RKO (cell line): ENCODE measurements around the gene DLG3.

Experiments used
- DNase-seq: peaks from one replicate; pipeline ENCODE4 v3.0.0-alpha.2; 2016; ENCODE audit warnings: low spot score

The DLG3 gene

GRCh38 chrX:70525733-70526132 is 81.1 kb downstream of the DLG3 start:
- DNase-seq, result no peak

- no peak for DNase-seq
These were observed 82.4 kb downstream of the DLG3 start for GRCh38 chrX:70527053-70527452.

GRCh38 chrX:70527610-70528345 is 83.1 kb downstream of the DLG3 start:
- no peak for DNase-seq

- no peak for DNase-seq
These were observed 90.6 kb downstream of the DLG3 start for GRCh38 chrX:70535198-70535597.

GRCh38 chrX:70549429-70549828 is 104.8 kb downstream of the DLG3 start:
- DNase-seq, result no peak

GRCh38 chrX:70552130-70552704 is 107.6 kb downstream of the DLG3 start:
- no peak for DNase-seq

- no peak for DNase-seq
These were observed 108.9 kb downstream of the DLG3 start for GRCh38 chrX:70553516-70553915.

- peak; percentile 53 for DNase-seq
These were observed 109.4 kb downstream of the DLG3 start for GRCh38 chrX:70554081-70554480.

- no peak for DNase-seq
These were observed 109.9 kb downstream of the DLG3 start for GRCh38 chrX:70554523-70554922.

- no peak for DNase-seq
These were observed 110.3 kb downstream of the DLG3 start for GRCh38 chrX:70554948-70555347.
